Thyroid gland (tissue), 4 donors: ENCODE measurements around the gene PARD3. TPM values are rescaled to one million over a fixed set of nuclear protein-coding genes. Genes with fewer than 3 reads are reported as not detected.

Experiments used
- DNase-seq, 2 donors: peaks; one replicate each; pipeline ENCODE4 v3.0.0-alpha.2; 2019
- H3K27ac ChIP-seq, 3 donors: fragments of 200-600 bp; sonication (generic); 1 replicate in 2 of 3; 2 replicates in 1 of 3; pipeline ENCODE4 v1.5.1; 2016 to 2019; ENCODE audit warnings: mild to moderate bottlenecking in 1 of 3, moderate library complexity in 1 of 3
- H3K27me3 ChIP-seq: fragments of 200-600 bp; sonication (generic); one replicate; pipeline ENCODE4 v1.5.1; 2019
- H3K36me3 ChIP-seq, 2 donors: fragments of 200-600 bp; sonication (generic); one replicate each; pipeline ENCODE4 v1.5.1; 2016 to 2019
- H3K4me1 ChIP-seq, 2 donors: fragments of 200-600 bp; sonication (generic); one replicate each; pipeline ENCODE4 v1.5.1; 2017 to 2019
- H3K4me3 ChIP-seq, 3 donors: fragments of 200-600 bp; sonication (generic); replicated peaks in 1 of 3; 1 replicate in 2 of 3; 2 replicates in 1 of 3; pipeline ENCODE4 v1.5.1; 2016; ENCODE audit warnings: mild to moderate bottlenecking in 1 of 3
- H3K9me3 ChIP-seq: fragments of 200-600 bp; sonication (generic); one replicate; pipeline ENCODE4 v1.5.1; 2017
- CTCF ChIP-seq, 6 experiments: fragments of 200-600 bp in 3 of 6; fragments of 450-650 bp in 3 of 6; sonication (generic) in 3 of 6; IDR thresholded peaks; one replicate each; pipeline ENCODE4 v1.5.1; 2016 to 2019; ENCODE audit warnings: antibody characterized with exemption in 6 of 6, mild to moderate bottlenecking in 2 of 6, inconsistent platforms in 1 of 6, moderate library complexity in 1 of 6
- POLR2A ChIP-seq, 2 donors: fragments of 450-650 bp; IDR thresholded peaks; one replicate each; pipeline ENCODE4 v1.6.1; 2017; ENCODE audit warnings: antibody characterized with exemption in 2 of 2, mild to moderate bottlenecking in 2 of 2, moderate library complexity in 1 of 2
- WGBS, 2 donors: methylation state at CpG; one replicate each; pipeline ENCODE4 v1.1.5; 2017; 5-methylcytosine and 5-hydroxymethylcytosine counted together
- intact Hi-C: fragments of 100-400 bp; cut with DNase I; formaldehyde crosslinking; loops from one replicate; pipeline ENCODE4 v1.15.1; 2023
- total RNA-seq, 4 donors: library from RNA; depleted of rRNA; stranded (reverse); fragments of >200 nt; gene quantifications; one replicate each; pipeline ENCODE4 v1.2.3, GENCODE V29; 2016

PARD3 gene
- total RNA-seq, 4 donors from 2014 or later = 48.6 to 88.4 (median 57.7) TPM

- Histone ChIP-seq H3K27ac (no peak overlapping the region), H3K27me3 (no peaks in the 10 kb centered on the region), H3K9me3 (no peaks in the 10 kb centered on the region), H3K4me1 (no peaks in the 10 kb centered on the region), H3K36me3 (no peaks in the 10 kb centered on the region), H3K4me3 (no peak overlapping the region)
- DNase-seq = no peak
- intact Hi-C loops = no loop called here
- 83 to 92% methylated on average over 1 of the region's 1 CpG for WGBS, 2 donors
- no peak for TF ChIP-seq POLR2A (IDR thresholded peaks at IDR 0.05)
- TF ChIP-seq CTCF (IDR thresholded peaks at IDR 0.05) = no peak
Measured at GRCh38 chr10:34262985-34263384, 552.1 kb downstream of the PARD3 start.

DNA sequence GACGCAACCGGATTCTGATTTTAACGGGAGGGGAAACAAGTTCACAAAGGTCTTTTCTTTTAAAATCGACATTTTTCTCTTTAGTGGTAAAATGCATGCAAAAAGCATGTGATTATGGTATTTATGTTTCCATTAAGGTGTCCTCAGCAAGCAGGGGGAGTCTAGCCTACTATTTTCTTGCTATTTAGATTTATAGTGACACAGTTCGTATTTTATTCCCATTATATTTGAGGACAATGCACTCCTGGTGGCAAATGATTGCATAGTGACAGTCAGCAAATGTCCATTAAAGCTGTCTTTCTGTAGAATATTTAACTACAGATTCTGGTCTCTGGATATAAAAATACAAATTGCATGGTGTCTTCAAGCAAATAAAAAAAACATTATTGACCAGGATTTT lies 554.2 kb downstream of the PARD3 start:
- no peak for DNase-seq
- no peaks in the 10 kb centered on the region for H3K9me3 ChIP-seq
- 95 to 96% methylated on average over 5 of the region's 5 CpGs for WGBS, 2 donors
- TF ChIP-seq CTCF (IDR thresholded peaks at IDR 0.05) = no peak
- TF ChIP-seq POLR2A (IDR thresholded peaks at IDR 0.05) = no peak
- H3K4me1 ChIP-seq = no peaks in the 10 kb centered on the region
- no peak overlapping the region for H3K4me3 ChIP-seq
- no peaks in the 10 kb centered on the region for H3K27me3 ChIP-seq
- intact Hi-C loops = no loop called here
- no peak overlapping the region for H3K27ac ChIP-seq
- H3K36me3 ChIP-seq = no peaks in the 10 kb centered on the region

DNA sequence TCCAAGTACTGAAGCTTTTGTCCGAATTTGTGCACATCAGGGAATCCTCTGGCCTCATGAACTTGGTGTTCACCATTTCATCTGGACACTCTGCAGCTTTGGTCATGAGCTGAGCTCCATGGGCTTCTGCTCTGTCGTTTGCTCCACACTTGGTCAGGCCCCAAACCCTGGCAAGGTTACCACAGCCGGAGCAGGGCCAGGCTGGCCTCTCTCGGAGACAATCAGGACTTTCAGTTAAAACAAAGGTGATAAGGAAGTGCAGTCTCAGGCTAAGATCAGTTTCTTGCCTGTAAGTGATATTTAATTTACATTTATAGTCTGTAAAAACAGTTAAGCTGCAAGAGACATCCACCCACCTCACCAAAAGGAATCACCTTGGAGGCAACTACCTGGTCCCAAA lies 558.9 kb downstream of the PARD3 start:
- intact Hi-C loops = no loop called here
- TF ChIP-seq CTCF (IDR thresholded peaks at IDR 0.05) (no peak), POLR2A (IDR thresholded peaks at IDR 0.05) (no peak)

GRCh38 chr10:34255035-34255434 lies 560.1 kb downstream of the PARD3 start:
- no peak overlapping the region for H3K4me3 ChIP-seq
- no peaks in the 10 kb centered on the region for H3K9me3 ChIP-seq
- TF ChIP-seq POLR2A (IDR thresholded peaks at IDR 0.05) (no peak), CTCF (IDR thresholded peaks at IDR 0.05) (no peak)
- DNase-seq = no peak
- no peaks in the 10 kb centered on the region for H3K27me3 ChIP-seq
- H3K4me1 ChIP-seq = peaks cover 0 to 8% of the 10 kb centered on the region in 2 donors
- no peak overlapping the region for H3K27ac ChIP-seq
- 73 to 77% methylated on average over 3 of the region's 3 CpGs for WGBS, 2 donors
- intact Hi-C loops = no loop called here
- no peaks in the 10 kb centered on the region for H3K36me3 ChIP-seq

More for the DNA sequence above, 558.9 kb downstream of the PARD3 start:
- Histone ChIP-seq H3K36me3 (no peaks in the 10 kb centered on the region), H3K27ac (no peak overlapping the region), H3K9me3 (no peaks in the 10 kb centered on the region), H3K4me3 (no peak overlapping the region), H3K27me3 (no peaks in the 10 kb centered on the region), H3K4me1 (peaks cover 0 to 8% of the 10 kb centered on the region in 2 donors)
- WGBS, 2 donors = 92 to 94% methylated on average over 4 of the region's 4 CpGs
- no peak for DNase-seq

DNA sequence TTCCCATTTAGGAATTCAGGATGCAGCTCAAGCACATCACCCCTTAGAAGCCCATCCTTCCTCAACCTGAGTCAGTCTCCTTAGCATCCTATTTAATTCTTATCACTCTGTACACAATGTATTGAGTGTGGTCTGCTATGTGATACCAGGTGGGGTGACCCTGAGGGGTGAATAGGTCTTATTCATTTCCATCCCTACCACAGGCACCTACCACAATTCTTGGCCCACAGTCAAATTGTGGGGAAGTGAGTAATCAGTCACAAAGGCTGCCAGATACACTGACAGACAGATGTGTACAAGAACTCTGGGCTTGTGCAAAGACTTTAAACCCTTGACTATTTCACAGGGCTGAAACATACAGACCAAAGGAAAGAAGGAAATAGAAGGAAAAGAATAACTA lies 560.5 kb downstream of the PARD3 start:
- no peak for DNase-seq
- TF ChIP-seq CTCF (IDR thresholded peaks at IDR 0.05) (no peak), POLR2A (IDR thresholded peaks at IDR 0.05) (no peak)
- Histone ChIP-seq H3K27me3 (no peaks in the 10 kb centered on the region), H3K36me3 (no peaks in the 10 kb centered on the region), H3K4me1 (peaks cover 0 to 8% of the 10 kb centered on the region in 2 donors), H3K27ac (no peak overlapping the region), H3K4me3 (no peak overlapping the region), H3K9me3 (no peaks in the 10 kb centered on the region)
- intact Hi-C loops = no loop called here
